GM12875 (cell line): ENCODE measurements around the gene LMTK2.

Experiments
- H3K4me3 ChIP-seq: one replicate; pipeline ENCODE4 v1.5.1; 2011; ENCODE audit warnings: low read depth, low read length, control low read depth
- CTCF ChIP-seq: IDR thresholded peaks from 2 replicates; pipeline ENCODE4 v1.5.1; 2011; ENCODE audit warnings: low read depth, mild to moderate bottlenecking, control low read depth, inconsistent platforms, low read length, moderate library complexity, borderline replicate concordance; ENCODE audit not compliant: insufficient read depth

LMTK2 gene

GRCh38 chr7:98175260-98175940, 68.7 kb downstream of the LMTK2 start:
- H3K4me3 ChIP-seq, result no peak overlapping the region
- no peak for TF ChIP-seq CTCF

DNA sequence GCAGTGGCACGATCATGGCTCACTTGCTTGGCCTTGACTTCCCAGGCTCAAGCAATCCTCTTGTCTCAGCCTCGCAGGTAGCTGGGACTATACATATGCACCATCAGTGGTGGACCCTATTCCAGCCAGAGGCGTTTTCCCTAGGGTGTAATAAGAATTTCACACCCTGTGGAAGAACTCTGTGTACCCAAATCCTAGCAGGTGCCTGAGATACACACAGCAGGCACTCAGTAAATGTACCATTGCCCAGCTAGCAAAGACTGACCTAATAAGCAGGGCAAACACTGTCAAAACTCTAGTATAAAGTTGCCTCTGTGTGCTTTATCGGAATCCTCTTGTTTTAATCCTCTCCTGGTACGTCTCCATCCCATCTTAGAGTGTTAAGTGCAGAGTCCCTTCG, 70.9 kb downstream of the LMTK2 start:
- TF ChIP-seq CTCF, result no peak
- no peak overlapping the region for H3K4me3 ChIP-seq

- no peak for TF ChIP-seq CTCF
- H3K4me3 ChIP-seq, result no peak overlapping the region
Measured at GRCh38 chr7:98178321-98178720, 71.7 kb downstream of the LMTK2 start.

DNA sequence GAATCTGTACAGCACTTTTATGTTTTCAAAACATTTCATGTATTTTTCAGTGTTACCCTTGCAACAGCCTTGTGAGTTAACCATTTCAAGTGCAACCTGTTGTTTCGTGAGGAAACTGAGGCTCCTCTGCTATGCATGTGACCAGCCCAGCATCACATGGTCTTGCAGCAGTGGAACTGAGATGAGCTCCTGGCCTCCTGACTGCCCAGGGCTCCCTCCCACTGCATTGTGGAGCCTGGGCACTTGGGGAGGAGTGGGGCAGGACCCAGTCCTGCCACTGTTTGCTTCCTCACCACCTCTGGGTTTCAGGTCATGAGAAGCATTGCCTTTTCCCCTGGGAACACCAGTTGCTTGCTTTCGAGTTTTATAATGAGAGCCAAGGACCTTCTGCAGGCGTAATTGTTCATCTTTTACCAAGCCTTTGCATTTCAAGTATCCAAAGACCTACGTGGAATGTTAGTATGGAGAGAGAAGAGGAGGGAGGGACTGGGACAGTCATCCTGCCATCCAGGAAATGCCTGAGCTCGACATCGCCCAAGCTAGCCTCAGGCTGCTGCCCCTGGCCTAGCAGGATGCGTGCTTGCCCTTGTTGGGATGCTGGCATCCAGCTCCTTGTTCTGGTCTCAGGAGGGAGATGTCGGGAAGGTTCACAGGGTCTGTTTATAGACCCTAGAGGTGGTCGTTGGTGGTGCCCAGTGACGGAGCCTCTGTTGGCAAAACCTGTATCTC, 72.3 kb downstream of the LMTK2 start:
- TF ChIP-seq CTCF, result no peak
- H3K4me3 ChIP-seq, result no peak overlapping the region

DNA sequence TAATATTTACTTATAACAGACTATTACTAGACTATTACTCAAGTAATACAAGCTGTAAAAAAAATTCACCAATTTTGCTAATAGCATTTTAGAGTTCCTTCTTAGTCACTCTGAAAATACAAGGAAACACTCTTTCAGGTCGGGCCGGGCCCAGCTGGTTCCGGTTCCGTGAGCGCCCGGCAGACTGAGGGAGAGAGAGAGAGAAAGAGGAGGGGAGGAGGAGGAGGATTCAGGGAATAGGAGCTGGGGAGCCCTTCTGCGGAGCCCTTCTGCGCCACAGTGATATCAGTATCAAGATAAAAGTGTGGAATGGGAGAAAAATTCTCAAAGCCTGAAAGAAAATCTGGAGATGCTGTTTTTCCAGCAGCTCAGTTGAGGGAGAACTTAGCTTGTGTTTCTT, 74.1 kb downstream of the LMTK2 start:
- no peak for TF ChIP-seq CTCF
- no peak overlapping the region for H3K4me3 ChIP-seq

GRCh38 chr7:98185101-98185500, 78.4 kb downstream of the LMTK2 start:
- no peak for TF ChIP-seq CTCF
- no peak overlapping the region for H3K4me3 ChIP-seq
